Measurements from ENCODE around the gene MAP3K2.

Gene MAP3K2

DNA sequence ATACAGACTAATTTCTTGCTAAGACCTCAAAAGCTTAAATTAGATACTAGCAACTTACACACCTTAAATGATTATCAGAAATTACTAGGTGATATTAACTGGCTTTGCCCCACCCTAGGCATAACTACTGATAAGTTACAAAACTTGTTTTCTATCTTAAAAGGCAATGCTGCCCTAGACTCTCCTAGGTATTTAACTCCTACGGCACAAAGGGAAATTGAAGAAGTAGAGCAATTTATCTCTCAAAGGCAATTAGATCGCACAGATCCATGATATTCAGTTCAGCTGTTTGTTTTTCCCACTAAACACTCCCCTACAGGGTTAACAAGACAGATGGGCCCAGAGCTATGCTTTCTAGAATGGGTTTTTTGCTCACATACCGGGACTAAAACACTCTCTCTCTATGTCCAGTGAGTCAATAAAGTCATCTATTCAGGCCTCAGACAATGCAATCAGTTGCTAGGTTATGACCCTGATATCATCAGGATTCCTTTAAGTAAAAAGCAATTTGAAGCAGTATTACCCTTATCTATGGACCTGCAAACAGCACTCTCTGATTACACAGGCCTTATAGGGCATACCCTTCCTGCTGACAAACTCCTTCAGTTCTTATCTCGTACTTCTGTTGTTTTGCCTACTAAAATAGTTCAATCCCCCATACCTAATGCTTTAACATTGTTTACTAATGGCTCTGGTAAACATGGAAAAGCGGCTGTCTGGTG, 14.3 kb downstream of the MAP3K2 start:
- WGBS, 2 donors (ENCODE audit: extremely low coverage in 2 of 2, insufficient read length in 2 of 2, insufficient replicate concordance in 1 of 2): no CpG with 5 or more reads among the region's 5 CpGs
- no peak overlapping the region for H3K4me3 ChIP-seq (ENCODE audit: low read length in 2 of 2)
- H3K4me1 ChIP-seq (ENCODE audit: control insufficient read depth in 2 of 2, insufficient read depth in 1 of 2, low read depth in 1 of 2, low read length in 2 of 2): no peaks in the 10 kb centered on the region
- H3K4me2 ChIP-seq (ENCODE audit: insufficient read depth, low read length, poor library complexity, severe bottlenecking): no peak overlapping the region
- H2BK15ac ChIP-seq (ENCODE audit: low read length): no peak overlapping the region
- no peak overlapping the region for H4K91ac ChIP-seq (ENCODE audit: low read depth, low read length, poor library complexity)
- no peak overlapping the region for H3K4ac ChIP-seq (ENCODE audit: low read length)
- H2AK5ac ChIP-seq (ENCODE audit: low read depth, low read length): no peak overlapping the region
- no peaks in the 10 kb centered on the region for H3K27me3 ChIP-seq (ENCODE audit: control insufficient read depth in 3 of 3, insufficient read depth in 3 of 3, low read depth in 1 of 3, low read length in 3 of 3)
- H2BK12ac ChIP-seq (ENCODE audit: low read length): no peak overlapping the region
- H3K9me3 ChIP-seq (replicated peaks in 1 of 2; ENCODE audit: control insufficient read depth in 2 of 2, insufficient read depth in 1 of 2, low read depth in 1 of 2, low read length in 2 of 2): peaks cover 17 to 70% of the 10 kb centered on the region in 2 donors
- no peak overlapping the region for H2BK5ac ChIP-seq (ENCODE audit: low read length)
- peaks cover 0 to 4% of the 10 kb centered on the region in 2 donors for H3K36me3 ChIP-seq (replicated peaks in 1 of 2; ENCODE audit: control insufficient read depth in 2 of 2, insufficient read depth in 2 of 2, low read length in 2 of 2)
- H4K8ac ChIP-seq (ENCODE audit: low read depth, low read length): no peak overlapping the region
- H2AFZ ChIP-seq (ENCODE audit: low read length): no peak overlapping the region
- peaks cover 8% of the 10 kb centered on the region for H3K79me1 ChIP-seq (ENCODE audit: low read depth, low read length)
- no peak overlapping the region for H3K14ac ChIP-seq (ENCODE audit: low read length)
- H3K23ac ChIP-seq (ENCODE audit: low read depth, low read length, poor library complexity): no peak overlapping the region
- no peak for DNase-seq (ENCODE audit: low spot score)
- no peak overlapping the region for H3K18ac ChIP-seq (ENCODE audit: low read length)
- H3K9ac ChIP-seq (ENCODE audit: low read depth, low read length, poor library complexity): no peak overlapping the region
- no peak overlapping the region for H2BK120ac ChIP-seq (ENCODE audit: low read depth, low read length)
- H3K27ac ChIP-seq (replicated peaks; ENCODE audit: low read length): no peak overlapping the region

DNA sequence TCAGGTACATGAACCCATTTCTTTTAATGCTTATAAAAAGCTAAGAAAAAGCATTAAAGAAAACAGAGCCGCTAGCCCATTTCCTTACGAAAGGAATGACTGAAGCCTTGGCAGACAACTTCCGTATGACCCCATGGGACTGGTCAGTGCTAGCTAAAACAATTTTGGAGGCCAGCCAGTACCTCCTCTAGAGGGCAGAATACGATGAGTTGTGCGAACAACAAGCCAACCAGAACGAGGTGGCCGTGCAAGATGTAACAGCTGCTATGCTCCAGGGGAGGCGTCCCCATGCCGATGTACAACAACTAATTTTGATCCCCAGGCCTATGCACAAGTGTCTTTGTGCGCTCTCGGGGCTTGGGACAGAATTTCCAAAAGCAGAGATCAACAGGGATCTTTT, 16.7 kb downstream of the MAP3K2 start:
- Histone ChIP-seq H4K91ac (ENCODE audit: low read depth, low read length, poor library complexity) (no peak overlapping the region), H3K4me3 (ENCODE audit: low read length in 2 of 2) (no peak overlapping the region), H4K8ac (ENCODE audit: low read depth, low read length) (no peak overlapping the region), H3K4ac (ENCODE audit: low read length) (no peak overlapping the region), H2BK5ac (ENCODE audit: low read length) (no peak overlapping the region), H3K9me3 (replicated peaks in 1 of 2; ENCODE audit: control insufficient read depth in 2 of 2, insufficient read depth in 1 of 2, low read depth in 1 of 2, low read length in 2 of 2) (peaks cover 13 to 50% of the 10 kb centered on the region in 2 donors), H3K23ac (ENCODE audit: low read depth, low read length, poor library complexity) (no peak overlapping the region), H2AK5ac (ENCODE audit: low read depth, low read length) (no peak overlapping the region), H3K9ac (ENCODE audit: low read depth, low read length, poor library complexity) (no peak overlapping the region), H2BK15ac (ENCODE audit: low read length) (no peak overlapping the region), H2BK12ac (ENCODE audit: low read length) (no peak overlapping the region), H3K18ac (ENCODE audit: low read length) (no peak overlapping the region), H2AFZ (ENCODE audit: low read length) (no peak overlapping the region), H2BK120ac (ENCODE audit: low read depth, low read length) (no peak overlapping the region), H3K27me3 (ENCODE audit: control insufficient read depth in 3 of 3, insufficient read depth in 3 of 3, low read depth in 1 of 3, low read length in 3 of 3) (no peaks in the 10 kb centered on the region), H3K14ac (ENCODE audit: low read length) (no peak overlapping the region), H3K27ac (replicated peaks; ENCODE audit: low read length) (no peak overlapping the region), H3K36me3 (replicated peaks in 1 of 2; ENCODE audit: control insufficient read depth in 2 of 2, insufficient read depth in 2 of 2, low read length in 2 of 2) (no peaks in the 10 kb centered on the region), H3K4me2 (ENCODE audit: insufficient read depth, low read length, poor library complexity, severe bottlenecking) (no peak overlapping the region), H3K79me1 (ENCODE audit: low read depth, low read length) (peaks cover 4% of the 10 kb centered on the region), H3K4me1 (ENCODE audit: control insufficient read depth in 2 of 2, insufficient read depth in 1 of 2, low read depth in 1 of 2, low read length in 2 of 2) (no peaks in the 10 kb centered on the region)
- no CpG with 5 or more reads among the region's 11 CpGs for WGBS, 2 donors (ENCODE audit: extremely low coverage in 2 of 2, insufficient read length in 2 of 2, insufficient replicate concordance in 1 of 2)
- no peak for DNase-seq (ENCODE audit: low spot score)

DNA sequence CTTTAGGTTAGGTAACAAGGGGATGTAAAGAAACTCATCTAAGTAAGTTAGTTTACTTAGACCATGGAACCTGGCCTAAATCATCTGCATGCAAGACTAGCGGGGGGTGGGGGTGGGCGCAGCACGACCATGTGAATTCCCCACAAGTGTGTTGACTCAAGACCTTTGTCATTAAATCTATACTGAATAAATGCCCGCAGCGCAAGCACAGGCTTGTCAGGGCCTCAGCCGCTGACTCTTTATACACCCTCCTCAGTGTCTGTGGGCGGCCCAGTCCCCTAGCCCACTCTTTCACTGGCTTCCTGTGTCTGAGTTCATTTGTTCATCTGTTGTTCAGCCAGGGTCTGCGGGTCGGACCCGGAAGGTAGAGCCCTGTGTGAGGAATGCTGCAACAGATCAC, 17.8 kb downstream of the MAP3K2 start:
- H3K27me3 ChIP-seq (ENCODE audit: control insufficient read depth in 3 of 3, insufficient read depth in 3 of 3, low read depth in 1 of 3, low read length in 3 of 3): no peaks in the 10 kb centered on the region
- DNase-seq (ENCODE audit: low spot score): no peak
- H2BK5ac ChIP-seq (ENCODE audit: low read length): no peak overlapping the region
- no peak overlapping the region for H3K18ac ChIP-seq (ENCODE audit: low read length)
- H3K14ac ChIP-seq (ENCODE audit: low read length): no peak overlapping the region
- H2BK120ac ChIP-seq (ENCODE audit: low read depth, low read length): no peak overlapping the region
- H4K8ac ChIP-seq (ENCODE audit: low read depth, low read length): no peak overlapping the region
- H2AK5ac ChIP-seq (ENCODE audit: low read depth, low read length): no peak overlapping the region
- no peak overlapping the region for H3K23ac ChIP-seq (ENCODE audit: low read depth, low read length, poor library complexity)
- H3K4me3 ChIP-seq (ENCODE audit: low read length in 2 of 2): no peak overlapping the region
- H2BK12ac ChIP-seq (ENCODE audit: low read length): no peak overlapping the region
- WGBS, 2 donors (ENCODE audit: extremely low coverage in 2 of 2, insufficient read length in 2 of 2, insufficient replicate concordance in 1 of 2): no CpG with 5 or more reads among the region's 10 CpGs
- H3K4ac ChIP-seq (ENCODE audit: low read length): no peak overlapping the region
- H3K4me2 ChIP-seq (ENCODE audit: insufficient read depth, low read length, poor library complexity, severe bottlenecking): no peak overlapping the region
- H4K91ac ChIP-seq (ENCODE audit: low read depth, low read length, poor library complexity): no peak overlapping the region
- no peak overlapping the region for H3K9ac ChIP-seq (ENCODE audit: low read depth, low read length, poor library complexity)
- no peak overlapping the region for H2BK15ac ChIP-seq (ENCODE audit: low read length)
- H3K4me1 ChIP-seq (ENCODE audit: control insufficient read depth in 2 of 2, insufficient read depth in 1 of 2, low read depth in 1 of 2, low read length in 2 of 2): peaks cover 0 to 3% of the 10 kb centered on the region in 2 donors
- H3K27ac ChIP-seq (replicated peaks; ENCODE audit: low read length): no peak overlapping the region
- H3K79me1 ChIP-seq (ENCODE audit: low read depth, low read length): peaks cover 6% of the 10 kb centered on the region
- peaks cover 10 to 42% of the 10 kb centered on the region in 2 donors for H3K9me3 ChIP-seq (replicated peaks in 1 of 2; ENCODE audit: control insufficient read depth in 2 of 2, insufficient read depth in 1 of 2, low read depth in 1 of 2, low read length in 2 of 2)
- no peak overlapping the region for H2AFZ ChIP-seq (ENCODE audit: low read length)
- no peaks in the 10 kb centered on the region for H3K36me3 ChIP-seq (replicated peaks in 1 of 2; ENCODE audit: control insufficient read depth in 2 of 2, insufficient read depth in 2 of 2, low read length in 2 of 2)

DNA sequence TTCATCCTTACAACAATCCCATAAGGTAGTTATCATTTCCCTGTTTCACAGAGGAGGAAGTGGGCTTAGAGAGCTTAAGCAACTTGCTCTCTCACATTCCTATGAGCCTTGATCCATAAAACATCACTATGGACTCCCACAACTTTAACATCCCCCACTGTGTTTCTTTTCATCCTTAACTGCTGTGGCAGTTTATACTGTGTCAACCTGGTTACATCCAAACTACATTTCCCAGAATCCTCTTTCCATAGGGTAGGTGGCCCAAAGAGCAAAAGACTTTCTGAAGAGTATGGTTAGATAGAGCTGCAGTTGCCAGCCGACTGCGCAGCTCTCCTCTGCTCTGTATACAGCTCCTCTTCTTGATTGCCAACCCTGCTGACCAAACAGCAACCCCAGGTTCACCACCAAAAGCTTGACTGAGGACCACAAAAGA, 22.5 kb downstream of the MAP3K2 start:
- Histone ChIP-seq H3K14ac (ENCODE audit: low read length) (no peak overlapping the region), H3K18ac (ENCODE audit: low read length) (no peak overlapping the region), H2BK120ac (ENCODE audit: low read depth, low read length) (no peak overlapping the region), H3K36me3 (replicated peaks in 1 of 2; ENCODE audit: control insufficient read depth in 2 of 2, insufficient read depth in 2 of 2, low read length in 2 of 2) (no peaks in the 10 kb centered on the region), H3K4me3 (ENCODE audit: low read length in 2 of 2) (no peak overlapping the region), H3K9me3 (replicated peaks in 1 of 2; ENCODE audit: control insufficient read depth in 2 of 2, insufficient read depth in 1 of 2, low read depth in 1 of 2, low read length in 2 of 2) (peaks cover 2 to 9% of the 10 kb centered on the region in 2 donors), H2AFZ (ENCODE audit: low read length) (no peak overlapping the region), H3K4me1 (ENCODE audit: control insufficient read depth in 2 of 2, insufficient read depth in 1 of 2, low read depth in 1 of 2, low read length in 2 of 2) (peaks cover 0 to 3% of the 10 kb centered on the region in 2 donors), H4K8ac (ENCODE audit: low read depth, low read length) (no peak overlapping the region), H4K91ac (ENCODE audit: low read depth, low read length, poor library complexity) (no peak overlapping the region), H2AK5ac (ENCODE audit: low read depth, low read length) (no peak overlapping the region), H2BK5ac (ENCODE audit: low read length) (no peak overlapping the region), H3K9ac (ENCODE audit: low read depth, low read length, poor library complexity) (no peak overlapping the region), H3K4ac (ENCODE audit: low read length) (no peak overlapping the region), H3K27ac (replicated peaks; ENCODE audit: low read length) (no peak overlapping the region), H3K4me2 (ENCODE audit: insufficient read depth, low read length, poor library complexity, severe bottlenecking) (no peak overlapping the region), H3K23ac (ENCODE audit: low read depth, low read length, poor library complexity) (no peak overlapping the region), H3K79me1 (ENCODE audit: low read depth, low read length) (peaks cover 6% of the 10 kb centered on the region), H3K27me3 (ENCODE audit: control insufficient read depth in 3 of 3, insufficient read depth in 3 of 3, low read depth in 1 of 3, low read length in 3 of 3) (no peaks in the 10 kb centered on the region), H2BK12ac (ENCODE audit: low read length) (no peak overlapping the region), H2BK15ac (ENCODE audit: low read length) (no peak overlapping the region)
- no CpG with 5 or more reads among the region's 2 CpGs for WGBS, 2 donors (ENCODE audit: extremely low coverage in 2 of 2, insufficient read length in 2 of 2, insufficient replicate concordance in 1 of 2)
- no peak for DNase-seq (ENCODE audit: low spot score)
